Hypothalamus (tissue), 51 donors: Measurements from ENCODE around the gene KRT6C.
"Not testable (repeated sequence)": the region's sequence is repeated elsewhere in the genome, so short reads cannot be mapped to it uniquely, and the experiment has no call there.

Experiments
- DNase-seq, 51 donors: peaks; one replicate each; lab custom pipeline; 2025; lab: John Stamatoyannopoulos, UW

The KRT6C gene

GRCh38 chr12:52461693-52462092 lies 11.9 kb downstream of the KRT6C start:
- no peak for DNase-seq

- DNase-seq = no peak
Measured at GRCh38 chr12:52458861-52459260, 14.7 kb downstream of the KRT6C start.

DNA sequence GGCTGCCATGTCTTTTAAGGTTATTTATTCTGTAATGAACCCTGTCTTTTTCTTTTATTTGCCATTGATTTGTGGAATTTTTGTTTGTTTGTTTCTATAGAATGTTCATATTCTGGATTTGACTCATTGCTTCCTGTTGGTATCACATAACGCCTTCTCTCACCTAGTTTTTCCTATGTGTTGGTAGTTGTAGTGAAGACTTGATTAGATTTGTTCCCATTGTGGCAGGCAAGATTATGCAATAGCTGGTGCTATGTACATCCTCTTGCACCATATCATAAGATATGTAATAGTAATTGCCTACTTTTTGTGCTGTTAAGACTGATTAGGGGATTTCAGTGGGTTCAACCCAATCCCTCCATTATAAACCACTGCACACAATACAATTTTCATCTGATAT lies 17.8 kb downstream of the KRT6C start:
- DNase-seq = no peak

- DNase-seq = peak in 2 of 51 donors; percentile 4 to 11
Measured at GRCh38 chr12:52454411-52455201, 19.0 kb downstream of the KRT6C start.

GRCh38 chr12:52452101-52452500 lies 21.5 kb downstream of the KRT6C start, which contains the start of gene KRT6B:
KRT6B (minus strand) TSS chr12:52452146; CDS start chr12:52452078, 68 bp downstream.
- no peak for DNase-seq

DNA sequence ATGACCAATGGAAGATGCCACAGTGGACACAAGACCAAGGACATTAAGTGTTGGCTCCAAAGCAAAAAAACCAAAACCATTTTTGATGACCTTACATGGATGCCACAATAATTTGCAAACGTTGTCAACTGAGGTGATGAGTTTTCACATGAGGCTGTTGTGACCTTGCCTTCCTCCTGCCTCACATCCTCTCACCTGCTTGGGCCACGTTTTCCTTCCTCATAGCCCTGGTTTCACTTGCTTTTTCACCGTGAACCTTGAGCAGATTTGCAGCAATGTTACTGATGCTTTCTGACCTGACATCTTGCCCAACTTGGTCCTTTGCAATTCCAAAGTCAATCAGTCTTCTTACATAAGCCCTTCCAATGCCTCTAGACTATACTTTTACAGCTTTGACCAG lies 25.4 kb downstream of the KRT6C start:
- DNase-seq = no peak

DNA sequence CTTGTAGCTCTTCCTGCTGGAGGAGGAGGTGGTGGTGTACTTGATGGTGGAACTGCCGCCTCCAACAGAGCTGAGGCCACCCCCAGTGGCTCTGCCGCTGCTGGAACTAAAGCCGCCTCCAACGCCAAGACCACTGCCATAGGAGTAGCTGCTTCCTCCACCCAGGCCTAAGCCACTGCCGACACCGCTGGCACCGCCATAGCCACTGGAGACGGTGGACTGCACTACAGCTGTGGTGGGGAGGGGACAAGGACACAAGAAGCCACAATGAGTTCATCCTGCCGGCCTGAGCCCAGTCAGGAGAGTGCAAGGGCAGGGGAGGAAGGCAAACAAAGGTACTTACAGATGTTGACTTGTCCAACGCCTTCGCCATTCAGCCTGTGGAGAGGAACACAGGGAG lies 26.4 kb downstream of the KRT6C start:
- not testable (repeated sequence) for DNase-seq

DNA sequence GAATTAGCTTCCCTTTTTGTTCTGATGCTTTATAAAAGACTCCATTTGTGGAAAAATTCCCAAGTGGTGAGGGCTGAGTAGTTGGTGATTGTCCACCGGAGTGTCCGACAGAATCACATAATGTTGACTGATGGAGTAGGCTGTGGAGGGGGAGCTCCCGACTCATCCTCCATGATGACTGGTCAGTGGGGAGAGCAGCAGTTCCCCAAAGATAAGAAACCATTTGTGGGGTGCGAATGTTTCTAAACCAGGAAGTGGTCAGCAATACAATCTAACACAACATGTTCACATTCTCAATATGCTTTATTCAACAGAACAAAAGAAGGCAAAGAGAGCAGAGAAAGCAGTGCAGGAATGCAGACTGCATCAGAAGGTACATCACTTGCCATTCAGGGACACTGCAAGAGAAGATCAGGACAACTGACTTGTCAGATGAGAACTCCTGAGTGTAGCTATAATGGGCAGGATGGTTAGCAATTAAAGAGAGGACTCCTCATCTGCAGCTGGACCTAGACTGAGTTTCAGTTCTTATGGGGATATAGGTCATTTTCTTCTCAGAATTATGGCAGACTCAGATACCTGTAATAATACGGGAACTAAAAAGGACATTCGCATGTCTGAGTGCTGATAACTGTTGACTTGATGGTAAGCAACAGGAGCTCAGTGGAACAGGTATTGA lies 27.1 kb downstream of the KRT6C start:
- DNase-seq = no peak

GRCh38 chr12:52445876-52446275 lies 27.7 kb downstream of the KRT6C start:
- DNase-seq = no peak

GRCh38 chr12:52444647-52445595 lies 28.7 kb downstream of the KRT6C start:
- DNase-seq = no peak

- no peak for DNase-seq
Measured at GRCh38 chr12:52443966-52444365, 29.6 kb downstream of the KRT6C start.

DNA sequence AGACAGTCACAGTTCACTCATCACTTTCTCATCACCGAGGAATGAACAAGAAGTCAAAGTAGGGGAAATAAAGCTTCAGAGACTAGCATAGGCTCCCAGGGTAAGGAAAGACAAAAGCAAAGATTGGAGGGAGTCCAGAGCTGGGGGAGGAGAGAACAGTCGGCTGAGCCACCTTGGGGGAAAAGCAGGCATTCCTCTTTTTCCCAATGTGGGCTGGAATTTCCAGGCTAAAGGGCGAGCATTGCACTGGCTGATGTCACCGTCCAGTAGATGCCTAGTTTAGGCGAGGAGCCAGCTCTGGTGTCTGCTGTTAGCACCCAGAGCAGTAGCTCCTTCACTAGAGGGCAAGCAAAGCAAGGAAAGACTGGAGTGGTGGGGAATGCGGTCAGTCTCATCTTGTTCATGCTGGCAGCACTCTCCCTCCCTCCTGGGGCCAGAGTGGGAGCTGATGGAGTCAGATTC lies 31.0 kb downstream of the KRT6C start:
- no peak for DNase-seq

DNA sequence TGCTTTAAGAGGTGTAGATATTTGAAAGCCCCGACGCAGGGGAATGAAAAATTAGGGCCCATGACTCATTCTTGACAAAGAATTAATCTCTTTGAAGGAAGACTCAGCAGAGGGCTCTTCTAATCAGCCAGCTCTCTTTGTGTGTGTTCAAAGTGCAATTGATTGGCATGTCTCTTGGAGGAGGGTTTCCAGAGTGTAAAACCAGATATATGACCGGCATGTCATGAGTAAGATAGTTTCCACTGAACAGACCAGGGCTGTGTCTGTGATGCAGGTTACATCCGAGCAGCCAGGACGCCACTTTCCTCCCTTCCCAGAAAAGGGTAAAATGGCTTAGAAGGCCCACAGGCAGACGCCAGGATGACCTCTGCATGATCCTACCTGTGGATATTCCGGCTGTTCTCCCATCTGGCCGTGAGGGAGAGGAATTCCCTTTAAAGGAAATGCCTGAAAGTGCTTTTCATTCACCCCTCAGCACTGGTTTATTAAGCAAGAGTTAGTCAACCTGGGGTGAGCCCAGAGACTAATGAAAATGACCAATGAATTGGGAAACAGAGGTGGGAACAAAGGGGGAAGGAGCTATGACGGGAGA lies 32.2 kb downstream of the KRT6C start:
- DNase-seq = no peak

- DNase-seq = no peak
Measured at GRCh38 chr12:52440821-52441319, 32.7 kb downstream of the KRT6C start.

DNA sequence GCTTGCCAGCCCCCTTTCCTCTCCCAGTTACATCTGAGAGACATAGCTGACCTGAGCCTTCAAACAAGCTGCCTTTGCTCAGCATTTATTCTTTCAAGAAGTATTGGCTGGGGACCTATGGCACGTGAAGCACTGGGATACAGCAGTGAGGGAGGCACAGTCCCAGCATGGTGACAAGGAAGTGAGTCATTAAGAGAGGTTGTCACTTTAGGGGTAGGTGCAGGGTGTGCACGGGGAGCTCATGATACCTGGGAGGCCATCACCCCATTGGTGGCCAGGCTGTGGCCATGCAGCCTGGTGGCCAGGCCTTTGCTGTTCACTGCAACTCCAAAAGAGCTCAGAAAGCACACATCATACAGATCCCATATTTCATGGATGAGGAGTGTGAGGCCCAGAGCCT lies 33.8 kb downstream of the KRT6C start:
- DNase-seq = no peak

DNA sequence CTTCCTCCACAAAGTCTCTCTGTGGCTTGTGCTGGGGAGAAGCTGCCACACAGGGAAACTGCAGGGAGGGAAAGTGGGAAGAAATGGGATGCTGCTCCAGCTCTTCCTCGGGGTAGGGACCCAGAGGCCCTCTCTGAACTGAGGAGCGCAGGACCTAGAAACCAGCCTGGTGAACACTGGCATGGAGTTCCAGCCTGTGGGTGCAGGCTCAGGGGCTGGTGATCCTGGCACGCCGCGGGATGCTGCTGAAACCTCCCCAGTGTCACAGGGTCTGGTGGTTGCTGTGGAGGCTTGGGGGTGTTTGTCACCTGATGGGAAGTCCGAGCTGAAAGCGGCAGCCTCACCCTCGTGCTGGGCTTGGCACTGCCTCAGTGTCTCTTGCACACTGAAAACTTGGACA lies 34.2 kb downstream of the KRT6C start:
- DNase-seq = no peak

- DNase-seq = no peak
Measured at GRCh38 chr12:52438305-52439301, 35.0 kb downstream of the KRT6C start.

- DNase-seq = no peak
Measured at GRCh38 chr12:52437508-52437907, 36.1 kb downstream of the KRT6C start.
